T-helper 22 cell (primary cell): Measurements from ENCODE around the gene WNT9B.
A peak's percentile ranks its signal among the peaks of the same experiment; 100 is the strongest.
"Not testable (repeated sequence)": the region's sequence is repeated elsewhere in the genome, so short reads cannot be mapped to it uniquely, and the experiment has no call there.

ENCODE experiments used
- DNase-seq: peaks from one replicate; pipeline ENCODE4 v3.0.0-alpha.2; 2020; ENCODE audit warnings: low read depth

The WNT9B gene

GRCh38 chr17:46916211-46916610 lies 64.8 kb downstream of the WNT9B start:
- no peak for DNase-seq

- no peak for DNase-seq
These were observed 65.2 kb downstream of the WNT9B start for GRCh38 chr17:46916623-46917022.

- DNase-seq, result no peak
These were observed 65.7 kb downstream of the WNT9B start for GRCh38 chr17:46917041-46917440.

GRCh38 chr17:46917516-46917915 lies 66.1 kb downstream of the WNT9B start:
- no peak for DNase-seq

- DNase-seq, result not testable (repeated sequence)
These were observed 70.6 kb downstream of the WNT9B start for GRCh38 chr17:46921962-46922361.

GRCh38 chr17:46922487-46922803 lies 71.1 kb downstream of the WNT9B start:
- no peak for DNase-seq

GRCh38 chr17:46922804-46923635 lies 71.6 kb downstream of the WNT9B start, which contains the start of gene GOSR2:
Gene GOSR2, plus strand, starts transcription at chr17:46923160. Its CDS starts 33 bp downstream, at chr17:46923193.
- DNase-seq, result peak; percentile 66

- no peak for DNase-seq
These were observed 73.9 kb downstream of the WNT9B start for GRCh38 chr17:46925185-46925868.

- no peak for DNase-seq
These were observed 77.3 kb downstream of the WNT9B start for GRCh38 chr17:46928467-46929261.

GRCh38 chr17:46929413-46929812 lies 78.0 kb downstream of the WNT9B start:
- no peak for DNase-seq

GRCh38 chr17:46930051-46930450 lies 78.7 kb downstream of the WNT9B start:
- DNase-seq, result no peak

- DNase-seq, result no peak
These were observed 80.2 kb downstream of the WNT9B start for GRCh38 chr17:46931596-46931995.

GRCh38 chr17:46935658-46936266 lies 84.4 kb downstream of the WNT9B start:
- no peak for DNase-seq
